ENCODE results near the gene NHERF1. TPM values are rescaled to one million over a fixed set of nuclear protein-coding genes. Genes with fewer than 3 reads are reported as not detected.

Gene NHERF1
- total and polyA plus RNA-seq, 9 of the 15 experiments (the other 6 are each of a cell fraction or from before 2014, with no cell fraction given) = 11.4 to 79.9 (median 36.9) TPM

- DNase-seq (ENCODE audit: extremely low read depth in 1 of 4, low spot score in 3 of 4) = no peak
- no TSS peak for BruUV-seq (replicated peaks)
- intact Hi-C loops (cut with micrococcal nuclease) (loop anchor here (5.0 kb wide), 1 partner anchor 110 kb away; no protein-coding TSS in a partner anchor), in situ Hi-C loops (cut with MboI) (loop anchor here (5.0 kb wide), 1 partner anchor 215 kb away; no protein-coding TSS in a partner anchor)
- H3K4me1 ChIP-seq (replicated peaks in 1 of 2; ENCODE audit: control insufficient read depth in 2 of 2, insufficient read depth in 2 of 2, low read length in 2 of 2) = peaks cover 17 to 35% of the 10 kb centered on the region in 2 experiments
- H3K4me3 ChIP-seq = no peak overlapping the region
- H3K36me3 ChIP-seq (ENCODE audit: control insufficient read depth, insufficient read depth, low read length) = no peaks in the 10 kb centered on the region
- 0% methylated on average over 3 of the region's 4 CpGs for WGBS (ENCODE audit: insufficient coverage, low coverage, missing lambda C conversion rate)
- H3K27me3 ChIP-seq (ENCODE audit: control insufficient read depth in 2 of 2, insufficient read depth in 2 of 2, low read length in 2 of 2) = peaks cover 23 to 51% of the 10 kb centered on the region in 2 experiments; a peak in 4 of 5 replicates
- ATAC-seq = no peak
- CTCF ChIA-PET (ENCODE audit: low intra/inter-chr PET ratio) = interaction anchor here (0.6 kb wide), 1 partner anchor 29 kb away, joined by 3 read pairs; no protein-coding TSS in a partner anchor
- H4K20me1 ChIP-seq (replicated peaks; ENCODE audit: control insufficient read depth, insufficient read depth, low read length) = peaks cover 5% of the 10 kb centered on the region; the same call in 1 of the 2 replicates
- H3K9me3 ChIP-seq (replicated peaks; ENCODE audit: control insufficient read depth, insufficient read depth, low read depth, low read length) = no peaks in the 10 kb centered on the region
- no peak for FAIRE-seq
- H2AFZ ChIP-seq (ENCODE audit: low read depth, low read length) = no peak overlapping the region
- no peaks in the 10 kb centered on the region for H3K9me1 ChIP-seq (ENCODE audit: control insufficient read depth, insufficient read depth, low read length)
- no peak overlapping the region for H3K4me2 ChIP-seq (ENCODE audit: insufficient read depth, low read length)
- H3K27ac ChIP-seq (ENCODE audit: extremely low read depth, low read depth, low read length) = no peak overlapping the region
- no peaks in the 10 kb centered on the region for H3K79me2 ChIP-seq (ENCODE audit: control insufficient read depth, insufficient read depth, low read length)
- POLR2A ChIA-PET = interaction anchor here (1.1 kb wide), 1 partner anchor 18 kb away, joined by 3 read pairs; no protein-coding TSS in a partner anchor
- H3K9ac ChIP-seq (ENCODE audit: insufficient read depth in 1 of 2, low read depth in 2 of 2, low read length in 2 of 2) = no peak overlapping the region
- no peak for TF ChIP-seq USF1 (CRISPR knock-in tag; IDR thresholded peaks at IDR 0.05)
- TF ChIP-seq ZZZ3 (IDR thresholded peaks at IDR 0.05) = no peak
- TF ChIP-seq BRD4 (IDR thresholded peaks at IDR 0.05) = no peak
- no peak for TF ChIP-seq PHTF2 (CRISPR knock-in tag; IDR thresholded peaks at IDR 0.05)
- no peak for TF ChIP-seq BRCA1 (IDR thresholded peaks at IDR 0.05)
- no peak for TF ChIP-seq BRCA1 (CRISPR knock-in tag; IDR thresholded peaks at IDR 0.05)
- no peak for TF ChIP-seq ZNF311 (CRISPR knock-in tag; IDR thresholded peaks at IDR 0.05)
- TF ChIP-seq RBM22 (IDR thresholded peaks at IDR 0.05; ENCODE audit: low read depth, low read length, poor library complexity, severe bottlenecking) = no peak
- TF ChIP-seq MLX (CRISPR knock-in tag; conservative IDR thresholded peaks at IDR 0.05) = no peak
- no peak for TF ChIP-seq HMGN3 (IDR thresholded peaks at IDR 0.05; ENCODE audit: borderline replicate concordance, extremely low read depth, insufficient read length, low read depth, low read length)
- TF ChIP-seq ZNF347 (CRISPR knock-in tag; IDR thresholded peaks at IDR 0.05; ENCODE audit: low read depth) = no peak
- TF ChIP-seq PCBP1 (IDR thresholded peaks at IDR 0.05; ENCODE audit: low read depth, low read length, poor library complexity, severe bottlenecking) = no peak
- TF ChIP-seq IFI16 (CRISPR knock-in tag; IDR thresholded peaks at IDR 0.05) = no peak
- no peak for TF ChIP-seq SFPQ (IDR thresholded peaks at IDR 0.05; ENCODE audit: low read depth, low read length)
- no peak for TF ChIP-seq GMEB1 (CRISPR knock-in tag; IDR thresholded peaks at IDR 0.05)
- TF ChIP-seq HOMEZ (CRISPR knock-in tag; IDR thresholded peaks at IDR 0.05) = no peak
Observed at GRCh38 chr17:74742153-74742515, 6.3 kb upstream of the NHERF1 start.
